PFSK-1 (cell line): ENCODE measurements around the gene TYMP.

Source experiments
- FOXP2 ChIP-seq: optimal IDR thresholded peaks from 2 replicates; pipeline ENCODE3; 2011; ENCODE audit warnings: borderline replicate concordance, control low read depth, inconsistent platforms; ENCODE audit not compliant: insufficient read depth; ENCODE audit errors: extremely low read length, extremely low read depth
- POLR2AphosphoS5 ChIP-seq: IDR thresholded peaks from 2 replicates; pipeline ENCODE4 v1.6.1; 2012; ENCODE audit warnings: low read depth, mild to moderate bottlenecking, control low read depth, low read length, moderate library complexity
- REST ChIP-seq, 2 experiments: IDR thresholded peaks; 2 replicates each; pipeline versions ENCODE4 v1.6.1 to v1.8.0; 2011 to 2012; ENCODE audit warnings: low read depth in 2 of 2, low read length in 2 of 2, control low read depth in 1 of 2, inconsistent platforms in 1 of 2, mild to moderate bottlenecking in 1 of 2, moderate library complexity in 1 of 2; ENCODE audit not compliant: insufficient read depth in 1 of 2
- SIN3A ChIP-seq: IDR thresholded peaks from 2 replicates; pipeline ENCODE4 v1.6.1; 2012; ENCODE audit warnings: mild to moderate bottlenecking, low read length, moderate library complexity, borderline replicate concordance; ENCODE audit not compliant: insufficient read depth
- TAF1 ChIP-seq: IDR thresholded peaks from 2 replicates; pipeline ENCODE4 v1.6.1; 2012; ENCODE audit warnings: low read length, control low read depth, borderline replicate concordance; ENCODE audit not compliant: insufficient read depth

TYMP gene

GRCh38 chr22:50545522-50546325 is 15.9 kb upstream of the TYMP start, which contains the start of gene KLHDC7B:
Gene KLHDC7B, plus strand, starts transcription at chr22:50545899. Its CDS starts 345 bp downstream, at chr22:50546244.
- TF ChIP-seq POLR2AphosphoS5 (no peak), FOXP2 (no peak), REST (IDR thresholded peaks at IDR 0.05; ENCODE audit: insufficient read depth in 1 of 2, low read depth in 2 of 2, low read length in 2 of 2) (no peak), TAF1 (no peak)

- TF ChIP-seq POLR2AphosphoS5 (no peak), REST (IDR thresholded peaks at IDR 0.05; ENCODE audit: insufficient read depth in 1 of 2, low read depth in 2 of 2, low read length in 2 of 2) (no peak)
Observed at GRCh38 chr22:50544746-50545253, 15.0 kb upstream of the TYMP start.

GRCh38 chr22:50544078-50544745 is 14.4 kb upstream of the TYMP start:
- no peak for TF ChIP-seq REST (IDR thresholded peaks at IDR 0.05; ENCODE audit: insufficient read depth in 1 of 2, low read depth in 2 of 2, low read length in 2 of 2)
- no peak for TF ChIP-seq SIN3A
- no peak for TF ChIP-seq FOXP2
- TF ChIP-seq POLR2AphosphoS5, result no peak
- no peak for TF ChIP-seq TAF1

- TF ChIP-seq TAF1 (no peak), FOXP2 (no peak), SIN3A (no peak), REST (IDR thresholded peaks at IDR 0.05; ENCODE audit: insufficient read depth in 1 of 2, low read depth in 2 of 2, low read length in 2 of 2) (no peak), POLR2AphosphoS5 (no peak)
Observed at GRCh38 chr22:50542416-50542927, 12.7 kb upstream of the TYMP start.
